H9 (cell line): ENCODE data around the gene LAMA5. TPM values are rescaled to one million over a fixed set of nuclear protein-coding genes. Genes with fewer than 3 reads are reported as not detected.

Experiments used
- DNase-seq: peaks from one replicate; pipeline ENCODE4 v3.0.0-alpha.2; 2017
- H2AFZ ChIP-seq: one replicate; pipeline ENCODE4 v1.6.1; 2013; ENCODE audit warnings: mild to moderate bottlenecking, low read length, control low read depth, moderate library complexity
- H2AK5ac ChIP-seq: 2 replicates; pipeline ENCODE4 v1.6.1; 2013; ENCODE audit warnings: low read length, control low read depth, mixed read lengths; ENCODE audit not compliant: insufficient read length
- H2BK120ac ChIP-seq: one replicate; pipeline ENCODE4 v1.6.1; 2013; ENCODE audit warnings: low read depth, mild to moderate bottlenecking, low read length, control low read depth, inconsistent platforms; ENCODE audit not compliant: poor library complexity, severe bottlenecking
- H2BK12ac ChIP-seq: 2 replicates; pipeline ENCODE4 v1.6.1; 2013; ENCODE audit warnings: low read length, control low read depth, mixed read lengths, low read depth; ENCODE audit not compliant: insufficient read length
- H2BK15ac ChIP-seq: 2 replicates; pipeline ENCODE4 v1.6.1; 2013; ENCODE audit warnings: low read depth, low read length, control low read depth
- H2BK20ac ChIP-seq: one replicate; pipeline ENCODE4 v1.6.1; 2013; ENCODE audit warnings: low read depth, mild to moderate bottlenecking, low read length, control low read depth, inconsistent platforms; ENCODE audit not compliant: poor library complexity, severe bottlenecking
- H2BK5ac ChIP-seq: 2 replicates; pipeline ENCODE4 v1.6.1; 2013; ENCODE audit warnings: low read length, control low read depth, mixed read lengths; ENCODE audit not compliant: insufficient read length
- H3K14ac ChIP-seq: 2 replicates; pipeline ENCODE4 v1.6.1; 2013; ENCODE audit warnings: low read length, control low read depth; ENCODE audit not compliant: insufficient read depth
- H3K18ac ChIP-seq: 2 replicates; pipeline ENCODE4 v1.6.1; 2013; ENCODE audit warnings: low read depth, mild to moderate bottlenecking, mixed read lengths, low read length, control low read depth; ENCODE audit not compliant: insufficient read length
- H3K23ac ChIP-seq: 2 replicates; pipeline ENCODE4 v1.6.1; 2013; ENCODE audit warnings: low read length, control low read depth, mixed read lengths, low read depth; ENCODE audit not compliant: insufficient read length
- H3K23me2 ChIP-seq: 2 replicates; pipeline ENCODE4 v1.6.1; 2013; ENCODE audit warnings: low read depth, mild to moderate bottlenecking, mixed read lengths, low read length, control low read depth; ENCODE audit not compliant: insufficient read length, poor library complexity, severe bottlenecking
- H3K27ac ChIP-seq: 2 replicates; pipeline ENCODE4 v1.5.1; 2013; ENCODE audit warnings: low read length, control low read depth, mixed read lengths, low read depth; ENCODE audit not compliant: insufficient read length
- H3K27me3 ChIP-seq: 2 replicates; pipeline ENCODE4 v1.6.1; 2013; ENCODE audit warnings: low read length, control low read depth, inconsistent platforms; ENCODE audit not compliant: insufficient read depth
- H3K4ac ChIP-seq: 2 replicates; pipeline ENCODE4 v1.6.1; 2013; ENCODE audit warnings: low read depth, mild to moderate bottlenecking, control low read depth, inconsistent platforms, low read length, moderate library complexity
- H3K4me1 ChIP-seq: 2 replicates; pipeline ENCODE4 v1.6.1; 2013; ENCODE audit warnings: low read length, control low read depth, inconsistent platforms; ENCODE audit not compliant: insufficient read depth
- H3K4me2 ChIP-seq: 2 replicates; pipeline ENCODE4 v1.6.1; 2013; ENCODE audit warnings: low read length, control low read depth, mixed read lengths; ENCODE audit not compliant: insufficient read length, insufficient read depth
- H3K56ac ChIP-seq: 2 replicates; pipeline ENCODE4 v1.6.1; 2013; ENCODE audit warnings: low read depth, mild to moderate bottlenecking, mixed read lengths, low read length, control low read depth; ENCODE audit not compliant: insufficient read length
- H3K79me1 ChIP-seq: 2 replicates; pipeline ENCODE4 v1.6.1; 2013; ENCODE audit warnings: low read depth, mild to moderate bottlenecking, moderate library complexity, low read length, control low read depth, inconsistent platforms; ENCODE audit not compliant: insufficient read depth, poor library complexity, severe bottlenecking
- H3K79me2 ChIP-seq: 2 replicates; pipeline ENCODE4 v1.6.1; 2013; ENCODE audit warnings: low read length, control low read depth, inconsistent platforms; ENCODE audit not compliant: insufficient read depth
- H3K9ac ChIP-seq: 2 replicates; pipeline ENCODE4 v1.6.1; 2013; ENCODE audit warnings: low read length, control low read depth, mixed read lengths; ENCODE audit not compliant: insufficient read length; ENCODE audit errors: extremely low read depth
- H3K9me3 ChIP-seq: one replicate; pipeline ENCODE4 v1.6.1; 2013; ENCODE audit warnings: low read depth, low read length, inconsistent platforms; ENCODE audit not compliant: control insufficient read depth
- H3T11ph ChIP-seq: one replicate; pipeline ENCODE4 v1.6.1; 2013; ENCODE audit warnings: mild to moderate bottlenecking, low read length, control low read depth, inconsistent platforms
- H4K20me1 ChIP-seq: one replicate; pipeline ENCODE4 v1.6.1; 2013; ENCODE audit not compliant: control insufficient read depth, insufficient read length, insufficient read depth
- H4K5ac ChIP-seq: 2 replicates; pipeline ENCODE4 v1.6.1; 2013; ENCODE audit warnings: low read depth, mild to moderate bottlenecking, mixed read lengths, low read length, control low read depth; ENCODE audit not compliant: insufficient read length
- H4K8ac ChIP-seq: replicated peaks from 2 replicates; pipeline ENCODE4 v1.6.1; 2013; ENCODE audit warnings: low read length, control low read depth, mixed read lengths, low read depth; ENCODE audit not compliant: insufficient read length
- H4K91ac ChIP-seq: 2 replicates; pipeline ENCODE4 v1.6.1; 2013; ENCODE audit warnings: low read depth, mild to moderate bottlenecking, moderate library complexity, mixed read lengths, low read length, control low read depth; ENCODE audit not compliant: insufficient read length
- H3K27ac Mint-ChIP-seq, 3 experiments: 2 replicates in 2 of 3; 3 replicates in 1 of 3; pipeline ENCODE4 v1.8.0; 2020 to 2021; ENCODE audit warnings: mixed read lengths in 3 of 3, mild to moderate bottlenecking in 1 of 3, moderate library complexity in 1 of 3
- H3K27me3 Mint-ChIP-seq: 2 replicates; pipeline ENCODE4 v1.8.0; 2021; ENCODE audit warnings: low read depth, mild to moderate bottlenecking, moderate library complexity, mixed read lengths
- H3K36me3 Mint-ChIP-seq, 3 experiments: 2 replicates in 2 of 3; 3 replicates in 1 of 3; pipeline ENCODE4 v1.8.0; 2020 to 2021; ENCODE audit warnings: low read depth in 3 of 3, mixed read lengths in 3 of 3; ENCODE audit not compliant: insufficient read depth in 1 of 3
- H3K4me1 Mint-ChIP-seq, 2 experiments: 2 replicates each; pipeline ENCODE4 v1.8.0; 2020; ENCODE audit warnings: mixed read lengths in 2 of 2
- H3K4me3 Mint-ChIP-seq, 2 experiments: 2 replicates in 1 of 2; 3 replicates in 1 of 2; pipeline ENCODE4 v1.8.0; 2020 to 2021; ENCODE audit warnings: mild to moderate bottlenecking in 2 of 2, mixed read lengths in 2 of 2, moderate library complexity in 1 of 2
- H3K9me3 Mint-ChIP-seq, 2 experiments: 2 replicates in 1 of 2; 3 replicates in 1 of 2; pipeline ENCODE4 v1.8.0; 2020; ENCODE audit warnings: mild to moderate bottlenecking in 2 of 2, mixed read lengths in 2 of 2, moderate library complexity in 1 of 2
- WGBS: extraction: QIAGEN DNeasy Blood & Tissue Kit; methylation state at CpG from one replicate; pipeline ENCODE4 v1.1.7; 2013; ENCODE audit warnings: missing lambda C conversion rate, low lambda C conversion rate, mixed read lengths; ENCODE audit not compliant: insufficient read length; ENCODE audit errors: extremely low coverage; 5-methylcytosine and 5-hydroxymethylcytosine counted together
- total RNA-seq: library from RNA; stranded (reverse); gene quantifications from 2 replicates; pipeline ENCODE4 v1.2.1, GENCODE V29; 2021
- TF ChIP-seq, protein P1 (sequence below): fragments of 200-600 bp; sonication (generic); conservative IDR thresholded peaks from 3 replicates; pipeline ENCODE4 v1.8.0; 2021; ENCODE audit warnings: antibody characterized with exemption, mild to moderate bottlenecking

LAMA5 gene
- total RNA-seq, 1 experiment from 2014 or later = 200 TPM

GRCh38 chr20:62277253-62277652 lies 89.9 kb downstream of the LAMA5 start:
- no peaks in the 10 kb centered on the region for H3K4me1 ChIP-seq
- no peak overlapping the region for H2BK12ac ChIP-seq
- TF ChIP-seq, protein P1, sequence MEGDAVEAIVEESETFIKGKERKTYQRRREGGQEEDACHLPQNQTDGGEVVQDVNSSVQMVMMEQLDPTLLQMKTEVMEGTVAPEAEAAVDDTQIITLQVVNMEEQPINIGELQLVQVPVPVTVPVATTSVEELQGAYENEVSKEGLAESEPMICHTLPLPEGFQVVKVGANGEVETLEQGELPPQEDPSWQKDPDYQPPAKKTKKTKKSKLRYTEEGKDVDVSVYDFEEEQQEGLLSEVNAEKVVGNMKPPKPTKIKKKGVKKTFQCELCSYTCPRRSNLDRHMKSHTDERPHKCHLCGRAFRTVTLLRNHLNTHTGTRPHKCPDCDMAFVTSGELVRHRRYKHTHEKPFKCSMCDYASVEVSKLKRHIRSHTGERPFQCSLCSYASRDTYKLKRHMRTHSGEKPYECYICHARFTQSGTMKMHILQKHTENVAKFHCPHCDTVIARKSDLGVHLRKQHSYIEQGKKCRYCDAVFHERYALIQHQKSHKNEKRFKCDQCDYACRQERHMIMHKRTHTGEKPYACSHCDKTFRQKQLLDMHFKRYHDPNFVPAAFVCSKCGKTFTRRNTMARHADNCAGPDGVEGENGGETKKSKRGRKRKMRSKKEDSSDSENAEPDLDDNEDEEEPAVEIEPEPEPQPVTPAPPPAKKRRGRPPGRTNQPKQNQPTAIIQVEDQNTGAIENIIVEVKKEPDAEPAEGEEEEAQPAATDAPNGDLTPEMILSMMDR = no peak
- H3K4me2 ChIP-seq = no peak overlapping the region
- no peaks in the 10 kb centered on the region for H3K79me1 ChIP-seq
- H4K20me1 ChIP-seq = peaks cover 5% of the 10 kb centered on the region
- H3K27ac Mint-ChIP-seq = no peak overlapping the region
- H2BK20ac ChIP-seq = no peak overlapping the region
- no peaks in the 10 kb centered on the region for H3K4me1 Mint-ChIP-seq
- no peak overlapping the region for H2AFZ ChIP-seq
- H3K27me3 Mint-ChIP-seq = no peaks in the 10 kb centered on the region
- H3K56ac ChIP-seq = no peak overlapping the region
- no peak overlapping the region for H3K4ac ChIP-seq
- no peaks in the 10 kb centered on the region for H3K79me2 ChIP-seq
- H3K18ac ChIP-seq = no peak overlapping the region
- H2AK5ac ChIP-seq = no peak overlapping the region
- no peak overlapping the region for H3K9ac ChIP-seq
- no peak overlapping the region for H3K27ac ChIP-seq
- H4K5ac ChIP-seq = no peak overlapping the region
- no peak overlapping the region for H2BK120ac ChIP-seq
- H3K9me3 Mint-ChIP-seq = no peaks in the 10 kb centered on the region
- H3K4me3 Mint-ChIP-seq = no peak overlapping the region
- no peak overlapping the region for H3K14ac ChIP-seq
- no peak overlapping the region for H3K23ac ChIP-seq
- no peak overlapping the region for H3T11ph ChIP-seq
- peaks cover 20 to 79% (median 77%) of the 10 kb centered on the region in 3 experiments; a peak in 6 of 7 replicates for H3K36me3 Mint-ChIP-seq
- no peak overlapping the region for H4K91ac ChIP-seq
- no peak overlapping the region for H2BK15ac ChIP-seq
- H3K23me2 ChIP-seq = no peaks in the 10 kb centered on the region
- H4K8ac ChIP-seq = no peak overlapping the region
- H3K9me3 ChIP-seq = no peaks in the 10 kb centered on the region
- DNase-seq = no peak
- WGBS = no CpG with 5 or more reads among the region's 13 CpGs
- no peak overlapping the region for H2BK5ac ChIP-seq
- no peaks in the 10 kb centered on the region for H3K27me3 ChIP-seq
